Measurements from ENCODE around the gene IL4R.

The IL4R gene

DNA sequence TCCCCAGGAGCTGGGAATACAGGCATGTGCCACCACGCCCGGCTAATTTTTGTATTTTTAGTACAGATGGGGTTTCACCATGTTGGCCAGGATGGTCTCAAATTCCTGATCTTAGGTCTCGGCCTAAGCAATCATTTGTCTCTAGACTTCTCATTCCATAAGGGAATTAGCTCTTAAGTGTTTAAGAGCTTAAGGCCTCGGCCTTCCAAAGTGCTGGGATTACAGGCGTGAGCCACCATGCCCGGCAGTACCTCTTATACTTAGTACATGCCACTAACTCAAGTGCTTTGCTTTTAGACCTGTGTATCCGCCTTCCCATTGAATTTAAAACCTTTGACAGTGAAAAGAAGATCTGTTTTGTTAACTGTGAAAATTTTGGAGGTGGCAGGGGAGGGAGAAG, 71.6 kb downstream of the IL4R start:
- H3K56ac ChIP-seq (ENCODE audit: low read length) = no peak overlapping the region
- H3K4me1 ChIP-seq (ENCODE audit: control insufficient read depth, low read depth, low read length) = no peaks in the 10 kb centered on the region
- H2BK15ac ChIP-seq (replicated peaks; ENCODE audit: low read depth) = no peak overlapping the region
- no CpG with 5 or more reads among the region's 7 CpGs for WGBS (ENCODE audit: extremely low coverage, insufficient coverage, low lambda C conversion rate)
- no peak overlapping the region for H3K4me2 ChIP-seq (ENCODE audit: low read length)
- H3K79me2 ChIP-seq (ENCODE audit: control insufficient read depth, insufficient read depth, low read length) = no peaks in the 10 kb centered on the region
- H3K27me3 ChIP-seq (ENCODE audit: insufficient read depth, low read length, poor library complexity) = no peaks in the 10 kb centered on the region
- H4K8ac ChIP-seq (ENCODE audit: low read depth, low read length) = no peak overlapping the region
- no peak overlapping the region for H3K4me3 ChIP-seq (ENCODE audit: low read length)
- no peak overlapping the region for H2BK120ac ChIP-seq (ENCODE audit: low read depth, low read length)
- DNase-seq = no peak
- no peak overlapping the region for H3K18ac ChIP-seq (ENCODE audit: low read length)
- H3K23ac ChIP-seq (ENCODE audit: low read length) = no peak overlapping the region
- H3K9ac ChIP-seq (ENCODE audit: low read length) = no peak overlapping the region
- H3K27ac ChIP-seq (ENCODE audit: low read depth, low read length) = no peak overlapping the region
- no peak overlapping the region for H3K4ac ChIP-seq (ENCODE audit: low read depth, low read length)
- no peaks in the 10 kb centered on the region for H3K79me1 ChIP-seq (ENCODE audit: low read length)
- H2BK5ac ChIP-seq (ENCODE audit: low read length) = no peak overlapping the region
- H4K5ac ChIP-seq (ENCODE audit: low read length) = no peak overlapping the region
- H2AK5ac ChIP-seq (ENCODE audit: low read length) = no peak overlapping the region
- no peaks in the 10 kb centered on the region for H3K36me3 ChIP-seq (ENCODE audit: control insufficient read depth, insufficient read depth, low read length)

DNA sequence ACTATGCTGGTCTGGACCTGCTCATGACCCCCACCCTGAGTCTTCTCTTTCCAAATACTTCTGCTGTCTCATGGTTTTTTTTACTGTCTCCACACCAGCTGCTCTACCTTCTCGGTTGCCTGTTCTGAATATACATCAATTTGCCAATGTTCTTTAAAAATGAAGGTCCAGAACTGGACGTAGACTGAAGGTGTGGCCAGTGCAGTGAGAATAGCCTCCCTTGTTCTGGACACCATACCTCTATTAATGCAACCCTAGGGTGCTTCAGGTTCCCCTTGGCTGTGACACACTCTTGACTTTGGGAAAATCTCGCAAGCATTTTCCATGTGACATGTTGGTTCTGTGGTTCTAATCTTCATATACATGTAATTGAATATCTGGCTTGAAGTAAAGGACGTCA, 72.9 kb downstream of the IL4R start:
- H3K4me2 ChIP-seq (ENCODE audit: low read length) = no peak overlapping the region
- H2BK5ac ChIP-seq (ENCODE audit: low read length) = no peak overlapping the region
- no peak overlapping the region for H3K56ac ChIP-seq (ENCODE audit: low read length)
- no peaks in the 10 kb centered on the region for H3K36me3 ChIP-seq (ENCODE audit: control insufficient read depth, insufficient read depth, low read length)
- no peak overlapping the region for H4K5ac ChIP-seq (ENCODE audit: low read length)
- no peak overlapping the region for H3K27ac ChIP-seq (ENCODE audit: low read depth, low read length)
- H3K79me1 ChIP-seq (ENCODE audit: low read length) = no peaks in the 10 kb centered on the region
- H3K23ac ChIP-seq (ENCODE audit: low read length) = no peak overlapping the region
- H3K27me3 ChIP-seq (ENCODE audit: insufficient read depth, low read length, poor library complexity) = no peaks in the 10 kb centered on the region
- H3K4me1 ChIP-seq (ENCODE audit: control insufficient read depth, low read depth, low read length) = no peaks in the 10 kb centered on the region
- H3K4me3 ChIP-seq (ENCODE audit: low read length) = no peak overlapping the region
- no peak for DNase-seq
- H2AK5ac ChIP-seq (ENCODE audit: low read length) = no peak overlapping the region
- no peaks in the 10 kb centered on the region for H3K79me2 ChIP-seq (ENCODE audit: control insufficient read depth, insufficient read depth, low read length)
- no peak overlapping the region for H3K9ac ChIP-seq (ENCODE audit: low read length)
- H2BK15ac ChIP-seq (replicated peaks; ENCODE audit: low read depth) = no peak overlapping the region
- no peak overlapping the region for H3K4ac ChIP-seq (ENCODE audit: low read depth, low read length)
- H2BK120ac ChIP-seq (ENCODE audit: low read depth, low read length) = no peak overlapping the region
- H3K18ac ChIP-seq (ENCODE audit: low read length) = no peak overlapping the region
- H4K8ac ChIP-seq (ENCODE audit: low read depth, low read length) = no peak overlapping the region
- no CpG with 5 or more reads among the region's 4 CpGs for WGBS (ENCODE audit: extremely low coverage, insufficient coverage, low lambda C conversion rate)

GRCh38 chr16:27387724-27388123, 74.0 kb downstream of the IL4R start:
- no peak overlapping the region for H2AK5ac ChIP-seq (ENCODE audit: low read length)
- no peaks in the 10 kb centered on the region for H3K79me1 ChIP-seq (ENCODE audit: low read length)
- no peak overlapping the region for H2BK5ac ChIP-seq (ENCODE audit: low read length)
- WGBS (ENCODE audit: extremely low coverage, insufficient coverage, low lambda C conversion rate) = no CpG with 5 or more reads among the region's 1 CpG
- H3K27ac ChIP-seq (ENCODE audit: low read depth, low read length) = no peak overlapping the region
- H3K27me3 ChIP-seq (ENCODE audit: insufficient read depth, low read length, poor library complexity) = no peaks in the 10 kb centered on the region
- no peaks in the 10 kb centered on the region for H3K36me3 ChIP-seq (ENCODE audit: control insufficient read depth, insufficient read depth, low read length)
- no peak overlapping the region for H3K4me2 ChIP-seq (ENCODE audit: low read length)
- H4K8ac ChIP-seq (ENCODE audit: low read depth, low read length) = no peak overlapping the region
- H3K4ac ChIP-seq (ENCODE audit: low read depth, low read length) = no peak overlapping the region
- DNase-seq = no peak
- H2BK15ac ChIP-seq (replicated peaks; ENCODE audit: low read depth) = no peak overlapping the region
- no peak overlapping the region for H3K18ac ChIP-seq (ENCODE audit: low read length)
- no peak overlapping the region for H3K9ac ChIP-seq (ENCODE audit: low read length)
- no peaks in the 10 kb centered on the region for H3K4me1 ChIP-seq (ENCODE audit: control insufficient read depth, low read depth, low read length)
- H4K5ac ChIP-seq (ENCODE audit: low read length) = no peak overlapping the region
- no peak overlapping the region for H2BK120ac ChIP-seq (ENCODE audit: low read depth, low read length)
- no peak overlapping the region for H3K23ac ChIP-seq (ENCODE audit: low read length)
- no peak overlapping the region for H3K56ac ChIP-seq (ENCODE audit: low read length)
- no peak overlapping the region for H3K4me3 ChIP-seq (ENCODE audit: low read length)
- no peaks in the 10 kb centered on the region for H3K79me2 ChIP-seq (ENCODE audit: control insufficient read depth, insufficient read depth, low read length)

DNA sequence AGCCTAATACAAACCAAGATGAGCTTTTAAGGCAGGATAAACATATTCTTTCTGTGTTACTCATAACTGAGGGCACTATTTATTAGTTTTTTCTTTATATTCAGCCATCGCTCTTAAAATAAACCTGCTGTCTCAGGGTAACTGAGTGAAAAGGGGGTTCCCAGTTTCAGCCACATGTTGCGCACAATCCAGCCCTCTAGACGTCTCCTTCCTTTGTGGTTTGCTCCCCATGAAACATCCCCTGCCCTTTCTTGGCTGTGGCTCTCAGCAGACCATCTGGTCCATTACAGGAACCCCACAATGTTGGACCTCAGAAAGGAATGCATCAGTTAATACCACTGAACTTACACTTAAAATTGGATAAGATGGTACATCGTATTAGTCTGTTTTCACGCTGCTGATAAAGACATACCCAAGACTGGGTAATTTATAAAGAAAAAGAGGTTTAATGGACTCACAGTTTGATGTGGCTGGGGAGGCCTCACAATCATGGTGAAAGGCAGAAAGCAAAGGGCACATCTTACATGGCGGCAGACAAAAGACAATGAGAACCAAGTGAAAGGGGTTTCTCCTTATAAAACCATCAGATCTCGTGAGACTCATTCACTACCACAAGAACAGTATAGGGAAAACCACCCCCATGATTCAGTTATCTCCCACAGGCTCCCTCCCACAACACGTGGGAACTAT, 75.6 kb downstream of the IL4R start:
- no CpG with 5 or more reads among the region's 8 CpGs for WGBS (ENCODE audit: extremely low coverage, insufficient coverage, low lambda C conversion rate)
- no peak overlapping the region for H2BK15ac ChIP-seq (replicated peaks; ENCODE audit: low read depth)
- no peak for DNase-seq

GRCh38 chr16:27390151-27390550, 76.4 kb downstream of the IL4R start:
- Histone ChIP-seq H2AK5ac (ENCODE audit: low read length) (no peak overlapping the region), H2BK15ac (replicated peaks; ENCODE audit: low read depth) (no peak overlapping the region), H3K9ac (ENCODE audit: low read length) (no peak overlapping the region), H3K27ac (ENCODE audit: low read depth, low read length) (no peak overlapping the region), H2BK120ac (ENCODE audit: low read depth, low read length) (no peak overlapping the region), H3K18ac (ENCODE audit: low read length) (no peak overlapping the region), H3K36me3 (ENCODE audit: control insufficient read depth, insufficient read depth, low read length) (no peaks in the 10 kb centered on the region), H3K79me2 (ENCODE audit: control insufficient read depth, insufficient read depth, low read length) (no peaks in the 10 kb centered on the region), H3K4ac (ENCODE audit: low read depth, low read length) (no peak overlapping the region), H4K8ac (ENCODE audit: low read depth, low read length) (no peak overlapping the region), H3K79me1 (ENCODE audit: low read length) (no peaks in the 10 kb centered on the region), H2BK5ac (ENCODE audit: low read length) (no peak overlapping the region), H3K56ac (ENCODE audit: low read length) (no peak overlapping the region), H3K4me1 (ENCODE audit: control insufficient read depth, low read depth, low read length) (no peaks in the 10 kb centered on the region), H3K23ac (ENCODE audit: low read length) (no peak overlapping the region), H3K27me3 (ENCODE audit: insufficient read depth, low read length, poor library complexity) (no peaks in the 10 kb centered on the region), H4K5ac (ENCODE audit: low read length) (no peak overlapping the region), H3K4me2 (ENCODE audit: low read length) (no peak overlapping the region), H3K4me3 (ENCODE audit: low read length) (no peak overlapping the region)
- DNase-seq = no peak

More for the DNA sequence above, 75.6 kb downstream of the IL4R start:
- Histone ChIP-seq H3K18ac (ENCODE audit: low read length) (no peak overlapping the region), H4K5ac (ENCODE audit: low read length) (no peak overlapping the region), H2BK5ac (ENCODE audit: low read length) (no peak overlapping the region), H3K4me1 (ENCODE audit: control insufficient read depth, low read depth, low read length) (no peaks in the 10 kb centered on the region), H3K23ac (ENCODE audit: low read length) (no peak overlapping the region), H3K27ac (ENCODE audit: low read depth, low read length) (no peak overlapping the region), H3K4me3 (ENCODE audit: low read length) (no peak overlapping the region), H3K4me2 (ENCODE audit: low read length) (no peak overlapping the region), H4K8ac (ENCODE audit: low read depth, low read length) (no peak overlapping the region), H2BK120ac (ENCODE audit: low read depth, low read length) (no peak overlapping the region), H3K36me3 (ENCODE audit: control insufficient read depth, insufficient read depth, low read length) (no peaks in the 10 kb centered on the region), H3K79me2 (ENCODE audit: control insufficient read depth, insufficient read depth, low read length) (no peaks in the 10 kb centered on the region), H3K79me1 (ENCODE audit: low read length) (no peaks in the 10 kb centered on the region), H3K56ac (ENCODE audit: low read length) (no peak overlapping the region), H3K27me3 (ENCODE audit: insufficient read depth, low read length, poor library complexity) (no peaks in the 10 kb centered on the region), H3K4ac (ENCODE audit: low read depth, low read length) (no peak overlapping the region), H2AK5ac (ENCODE audit: low read length) (no peak overlapping the region), H3K9ac (ENCODE audit: low read length) (no peak overlapping the region)

DNA sequence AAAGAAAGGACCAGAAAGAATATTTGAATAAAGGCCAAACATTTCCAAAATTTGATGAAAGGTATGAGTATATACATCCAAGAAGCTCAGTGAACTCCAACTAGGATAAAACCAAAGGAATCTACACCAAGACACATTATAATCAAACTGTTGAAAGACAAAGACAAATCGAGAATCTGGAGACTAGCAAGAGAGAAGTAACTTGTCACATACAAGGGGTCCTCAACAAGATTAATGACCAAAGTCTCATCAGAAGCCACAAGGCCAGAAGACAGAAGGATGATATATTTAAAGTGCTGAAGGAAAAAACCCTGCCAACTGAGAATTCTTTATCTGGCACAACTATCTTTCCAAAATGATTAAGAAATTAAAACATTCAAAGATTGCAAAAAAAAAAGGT, 78.9 kb downstream of the IL4R start:
- WGBS (ENCODE audit: extremely low coverage, insufficient coverage, low lambda C conversion rate) = no CpG with 5 or more reads among the region's 1 CpG

More for the DNA sequence above, 78.9 kb downstream of the IL4R start:
- H4K5ac ChIP-seq (ENCODE audit: low read length) = no peak overlapping the region
- no peak overlapping the region for H2BK120ac ChIP-seq (ENCODE audit: low read depth, low read length)
- no peak overlapping the region for H4K8ac ChIP-seq (ENCODE audit: low read depth, low read length)
- no peaks in the 10 kb centered on the region for H3K27me3 ChIP-seq (ENCODE audit: insufficient read depth, low read length, poor library complexity)
- no peak overlapping the region for H3K23ac ChIP-seq (ENCODE audit: low read length)
- no peak overlapping the region for H2BK5ac ChIP-seq (ENCODE audit: low read length)
- H3K4me3 ChIP-seq (ENCODE audit: low read length) = no peak overlapping the region
- no peak overlapping the region for H3K18ac ChIP-seq (ENCODE audit: low read length)
- no peak overlapping the region for H3K4me2 ChIP-seq (ENCODE audit: low read length)
- no peak overlapping the region for H3K27ac ChIP-seq (ENCODE audit: low read depth, low read length)
- H3K36me3 ChIP-seq (ENCODE audit: control insufficient read depth, insufficient read depth, low read length) = no peaks in the 10 kb centered on the region
- H3K4me1 ChIP-seq (ENCODE audit: control insufficient read depth, low read depth, low read length) = no peaks in the 10 kb centered on the region
- H2BK15ac ChIP-seq (replicated peaks; ENCODE audit: low read depth) = no peak overlapping the region
- H3K79me2 ChIP-seq (ENCODE audit: control insufficient read depth, insufficient read depth, low read length) = no peaks in the 10 kb centered on the region
- H2AK5ac ChIP-seq (ENCODE audit: low read length) = no peak overlapping the region
- no peak overlapping the region for H3K56ac ChIP-seq (ENCODE audit: low read length)
- no peak overlapping the region for H3K9ac ChIP-seq (ENCODE audit: low read length)
- H3K4ac ChIP-seq (ENCODE audit: low read depth, low read length) = no peak overlapping the region
- H3K79me1 ChIP-seq (ENCODE audit: low read length) = no peaks in the 10 kb centered on the region
- no peak for DNase-seq
